NCI-H2029 (cell line): ENCODE results near the gene CTAG1A.
"Not testable (repeated sequence)": the region's sequence is repeated elsewhere in the genome, so short reads cannot be mapped to it uniquely, and the experiment has no call there.

Experiments used
- DNase-seq: peaks from one replicate; lab custom pipeline; 2025; lab: John Stamatoyannopoulos, UW

CTAG1A gene

DNA sequence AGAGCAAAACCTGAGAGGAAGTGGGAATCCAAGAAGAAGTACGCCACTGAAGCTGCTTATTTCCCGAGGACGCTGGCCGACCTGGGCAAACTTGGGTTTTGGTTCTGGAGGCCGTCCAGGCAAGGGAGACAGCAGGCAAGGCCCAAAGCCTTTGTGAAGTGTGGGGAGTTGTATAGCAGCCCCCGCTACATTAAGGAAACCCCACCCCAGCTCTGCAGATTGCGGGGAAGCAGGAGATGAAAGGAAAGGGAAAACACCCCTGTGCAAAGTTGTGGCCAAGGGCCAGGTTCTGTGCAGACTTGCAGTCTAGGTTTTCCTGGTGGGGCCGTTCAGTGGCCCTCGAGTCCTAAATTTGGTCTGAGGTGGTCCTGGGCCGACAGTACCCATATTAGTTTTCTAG is 11.9 kb upstream of the CTAG1A start:
- DNase-seq = not testable (repeated sequence)

DNA sequence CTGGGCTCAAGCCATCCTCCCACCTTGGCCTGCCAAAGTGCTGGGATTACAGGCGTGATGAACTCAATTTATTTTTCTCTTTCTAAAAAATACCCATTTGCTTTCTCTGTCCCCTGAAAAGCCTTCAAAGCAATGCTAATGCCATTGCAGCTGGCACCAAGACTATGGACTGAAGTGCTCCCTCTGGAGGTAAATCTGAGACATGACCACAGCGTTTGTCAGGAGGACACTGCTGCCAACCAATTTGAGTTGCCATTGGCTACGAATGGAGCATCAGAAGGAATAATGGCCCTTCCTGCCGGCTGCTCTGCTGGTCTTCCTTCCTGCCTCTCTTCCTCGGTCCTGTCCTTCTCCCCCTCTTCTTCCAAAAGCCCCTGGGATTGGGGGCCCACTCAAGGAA is 9.9 kb upstream of the CTAG1A start:
- DNase-seq = not testable (repeated sequence)

- not testable (repeated sequence) for DNase-seq
Measured at GRCh38 chrX:154582994-154583393, 1.9 kb upstream of the CTAG1A start.

DNA sequence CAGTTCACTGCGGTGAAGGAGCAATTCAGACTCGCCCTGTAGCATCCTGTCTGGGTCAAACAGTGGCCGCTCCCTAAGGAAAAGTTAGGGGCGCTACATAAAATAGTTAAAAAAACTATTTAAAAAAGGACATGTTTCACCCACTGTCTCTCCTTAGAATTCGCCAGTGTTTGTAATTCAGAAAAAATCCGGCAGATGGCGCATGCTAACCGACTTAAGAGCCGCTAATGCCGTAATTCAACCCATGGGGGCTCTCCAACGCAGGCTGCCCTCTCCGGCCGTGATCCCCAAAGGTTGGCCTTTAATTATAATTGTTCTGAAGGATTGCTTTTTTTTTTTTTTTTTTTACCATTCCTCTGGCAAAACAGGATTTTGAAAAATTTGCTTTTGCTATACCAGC is 5.5 kb downstream of the CTAG1A start:
- DNase-seq = not testable (repeated sequence)

- DNase-seq = no peak
Measured at GRCh38 chrX:154592505-154592904, 7.6 kb downstream of the CTAG1A start.

- no peak for DNase-seq
Measured at GRCh38 chrX:154593201-154593600, 8.3 kb downstream of the CTAG1A start.

GRCh38 chrX:154594491-154594890 is 9.6 kb downstream of the CTAG1A start:
- no peak for DNase-seq

DNA sequence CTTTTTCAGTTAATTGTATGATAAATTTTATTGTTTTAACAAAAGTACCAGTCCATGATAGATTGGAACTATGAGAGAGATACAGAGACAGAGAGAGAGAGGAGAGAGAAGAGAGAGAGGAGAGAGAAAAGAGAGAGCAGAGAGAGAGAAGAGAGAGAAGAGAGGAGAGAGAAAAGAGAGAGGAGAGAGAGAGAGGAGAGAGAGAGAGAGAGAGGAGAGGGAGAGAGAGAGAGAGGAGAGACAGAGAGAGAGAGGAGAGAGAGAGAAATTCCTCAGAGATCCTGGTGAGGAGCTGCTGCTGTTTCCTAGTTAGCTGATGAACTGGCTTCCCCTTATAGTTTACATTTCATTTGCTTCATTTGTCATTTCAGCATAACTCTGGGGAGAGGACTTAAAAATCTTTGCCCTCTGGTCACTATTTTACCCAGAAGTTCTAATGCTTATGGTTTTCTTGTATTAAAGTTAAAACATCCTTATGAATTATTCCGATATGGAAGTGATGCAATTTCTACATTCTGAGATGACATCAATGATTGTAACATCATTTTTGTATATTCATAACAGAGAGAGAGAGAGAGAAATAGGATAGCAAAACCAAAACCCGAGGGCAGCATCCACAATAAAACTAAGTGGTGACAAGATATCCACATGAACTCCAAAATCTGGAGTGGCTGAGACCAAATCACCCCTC is 10.8 kb downstream of the CTAG1A start:
- no peak for DNase-seq

- no peak for DNase-seq
Measured at GRCh38 chrX:154596290-154596929, 11.5 kb downstream of the CTAG1A start.

GRCh38 chrX:154597221-154597620 is 12.3 kb downstream of the CTAG1A start:
- no peak for DNase-seq

DNA sequence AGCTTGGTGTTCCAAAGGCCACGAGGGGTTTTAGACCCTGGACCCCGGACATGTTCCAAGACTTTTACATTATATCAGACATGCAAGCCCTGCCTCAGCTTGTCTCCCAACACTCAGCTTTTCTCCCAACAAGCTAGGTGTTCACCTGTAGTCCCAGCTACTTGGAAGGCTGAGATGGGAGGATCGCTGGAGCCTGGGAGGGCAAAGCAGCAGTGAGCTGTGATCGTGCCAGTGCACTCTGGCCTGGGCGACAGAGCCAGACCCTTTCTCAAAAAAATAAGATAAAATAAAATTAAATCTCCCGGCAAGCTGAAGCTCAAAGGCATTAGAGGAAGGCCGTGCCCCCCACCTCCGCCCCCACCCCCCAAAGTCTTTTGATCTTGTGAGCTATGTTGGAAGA is 13.7 kb downstream of the CTAG1A start:
- no peak for DNase-seq

- no peak for DNase-seq
Measured at GRCh38 chrX:154599531-154599930, 14.6 kb downstream of the CTAG1A start.

GRCh38 chrX:154600759-154601374 is 15.9 kb downstream of the CTAG1A start:
- no peak for DNase-seq

DNA sequence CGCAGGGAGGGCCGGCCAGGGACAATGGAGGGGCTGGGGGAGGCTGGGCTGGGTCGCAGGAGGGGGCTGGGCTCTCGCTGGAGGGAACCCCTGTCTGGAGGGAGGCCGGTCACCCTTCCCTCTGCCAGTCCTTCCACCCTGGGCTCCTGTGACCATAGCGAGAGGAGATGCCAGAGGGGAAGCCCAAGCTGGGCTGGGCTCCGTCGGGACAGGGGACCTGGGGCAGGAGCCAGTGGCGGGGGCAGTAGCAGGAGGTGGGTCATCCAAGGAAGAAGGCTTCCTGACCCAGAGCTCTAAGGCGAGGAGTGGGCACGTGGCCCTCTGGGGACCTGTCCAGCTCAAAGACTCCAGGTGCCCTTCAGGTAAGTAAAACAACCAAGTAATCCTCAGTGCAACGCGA is 17.3 kb downstream of the CTAG1A start:
- no peak for DNase-seq

- no peak for DNase-seq
Measured at GRCh38 chrX:154602766-154603437, 18.0 kb downstream of the CTAG1A start.

DNA sequence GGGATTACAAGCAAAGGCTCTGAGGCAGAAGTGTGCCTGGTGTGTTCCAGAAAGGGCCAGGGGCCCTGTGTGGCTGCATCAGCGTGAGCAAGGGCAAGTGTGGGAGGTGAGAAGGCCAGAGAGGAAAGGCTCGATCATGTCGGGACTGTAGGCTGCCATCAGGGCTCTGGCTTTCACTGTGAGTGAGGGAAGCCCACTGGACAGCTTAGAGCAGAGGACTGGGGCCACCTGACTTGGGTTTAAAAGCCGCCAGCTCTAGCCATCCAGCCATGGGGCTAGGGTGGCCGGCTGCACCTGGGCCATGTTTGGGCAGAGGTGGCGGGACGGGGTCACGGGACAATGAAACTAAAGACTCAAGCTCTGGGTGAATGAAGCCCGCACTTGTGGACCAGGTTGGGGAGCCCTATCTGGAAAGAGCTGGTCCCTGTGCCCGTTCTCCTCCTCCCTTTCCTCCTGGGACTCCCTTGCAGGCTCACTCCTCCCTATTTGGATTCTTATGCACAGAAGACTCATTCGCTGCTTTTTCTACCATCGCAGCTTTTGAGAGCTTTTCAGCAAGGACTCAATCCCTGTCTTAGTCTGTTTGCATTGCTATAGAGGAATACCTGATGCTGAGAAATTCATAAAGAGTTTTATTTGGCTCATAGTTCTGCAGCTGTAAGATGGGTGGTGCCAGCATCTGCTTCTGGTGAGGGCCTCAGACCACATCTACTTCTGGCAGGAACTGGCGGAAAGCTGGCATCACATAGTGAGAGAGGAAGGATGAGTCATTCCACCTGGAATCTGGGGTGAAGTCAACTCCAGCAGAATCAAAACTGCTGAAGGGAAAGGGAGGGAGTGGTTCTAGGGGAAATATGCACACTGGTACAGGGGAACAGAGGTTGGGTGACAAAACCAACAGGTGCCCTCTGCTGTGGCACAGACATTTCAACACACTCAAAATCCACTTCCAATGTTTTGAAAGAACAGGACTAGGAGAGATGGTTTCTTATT is 18.8 kb downstream of the CTAG1A start:
- no peak for DNase-seq

DNA sequence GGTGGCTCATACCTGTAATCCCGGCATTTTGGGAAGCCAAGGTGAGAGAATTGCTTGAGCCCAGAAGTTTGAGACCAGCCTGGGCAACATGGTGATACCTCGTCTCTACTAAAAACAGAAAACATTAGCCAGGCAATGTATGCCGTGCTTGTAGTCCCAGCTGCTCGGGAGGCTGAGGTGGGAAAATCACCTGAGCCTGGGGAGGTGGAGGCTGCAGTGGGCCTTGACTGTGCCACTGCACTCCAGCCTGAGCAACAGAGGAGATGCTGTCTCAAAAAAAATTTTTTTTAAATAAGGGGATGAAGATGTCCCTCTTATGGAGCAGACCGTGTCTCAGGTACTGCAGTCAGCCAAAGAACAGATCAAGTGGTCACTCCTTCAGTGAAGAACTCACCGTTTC is 20.6 kb downstream of the CTAG1A start:
- DNase-seq = no peak

- peak; percentile 81 for DNase-seq
Measured at GRCh38 chrX:154607370-154607769, 22.4 kb downstream of the CTAG1A start.

GRCh38 chrX:154607976-154608375 is 23.0 kb downstream of the CTAG1A start:
- DNase-seq = not testable (repeated sequence)

GRCh38 chrX:154608823-154609222 is 23.9 kb downstream of the CTAG1A start:
- not testable (repeated sequence) for DNase-seq

GRCh38 chrX:154611146-154611545 is 26.2 kb downstream of the CTAG1A start:
- DNase-seq = not testable (repeated sequence)

DNA sequence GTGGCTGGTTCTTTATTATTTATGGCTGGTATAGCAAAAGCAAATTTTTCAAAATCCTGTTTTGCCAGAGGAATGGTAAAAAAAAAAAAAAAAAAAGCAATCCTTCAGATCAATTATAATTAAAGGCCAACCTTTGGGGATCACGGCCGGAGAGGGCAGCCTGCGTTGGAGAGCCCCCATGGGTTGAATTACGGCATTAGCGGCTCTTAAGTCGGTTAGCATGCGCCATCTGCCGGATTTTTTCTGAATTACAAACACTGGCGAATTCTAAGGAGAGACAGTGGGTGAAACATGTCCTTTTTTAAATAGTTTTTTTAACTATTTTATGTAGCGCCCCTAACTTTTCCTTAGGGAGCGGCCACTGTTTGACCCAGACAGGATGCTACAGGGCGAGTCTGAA is 28.7 kb downstream of the CTAG1A start:
- DNase-seq = not testable (repeated sequence)
